Kidney tubule cell (primary cell): Measurements from ENCODE around the gene KIF18A.
"Not testable (repeated sequence)": the region's sequence is repeated elsewhere in the genome, so short reads cannot be mapped to it uniquely, and the experiment has no call there.

Experiments used
- DNase-seq: peaks from one replicate; pipeline ENCODE4 v3.0.0-alpha.2; 2018; ENCODE audit warnings: low spot score

KIF18A gene

DNA sequence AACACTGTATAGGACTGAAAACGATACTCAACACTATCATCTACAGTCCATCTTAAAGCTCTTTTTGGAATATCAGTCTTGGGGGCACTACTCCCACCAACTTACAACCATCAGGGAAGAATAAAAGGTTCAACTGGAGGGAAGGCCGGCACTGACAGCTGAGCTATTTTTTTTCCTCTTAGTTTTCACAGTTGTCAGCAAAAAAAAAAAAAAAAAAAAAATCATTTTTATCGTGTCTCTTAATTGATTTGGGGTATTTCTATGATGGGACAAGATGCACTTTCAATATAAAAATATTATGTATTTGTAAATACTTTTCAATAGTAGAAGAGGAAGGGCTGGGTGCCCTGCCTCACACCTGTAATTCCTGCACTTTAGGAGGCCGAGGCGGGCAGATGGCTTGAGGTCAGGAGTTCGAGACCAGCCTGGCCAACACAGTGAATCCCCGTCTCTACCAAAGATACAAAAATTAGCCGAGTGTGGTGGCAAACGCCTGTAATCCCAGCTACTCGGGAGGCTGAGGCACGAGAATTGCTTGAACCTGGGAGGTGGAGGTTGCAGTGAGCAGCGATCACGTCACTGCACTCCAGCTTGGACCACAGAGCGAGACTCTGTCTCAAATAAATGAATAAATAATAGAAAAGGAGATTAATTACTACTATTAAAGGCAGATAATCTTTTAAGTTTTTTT, 1.5 kb downstream of the KIF18A start:
- DNase-seq: no peak

GRCh38 chr11:28105869-28106268, 2.1 kb downstream of the KIF18A start:
- DNase-seq: no peak

- no peak for DNase-seq
These were observed 3.0 kb downstream of the KIF18A start for GRCh38 chr11:28104984-28105383.

DNA sequence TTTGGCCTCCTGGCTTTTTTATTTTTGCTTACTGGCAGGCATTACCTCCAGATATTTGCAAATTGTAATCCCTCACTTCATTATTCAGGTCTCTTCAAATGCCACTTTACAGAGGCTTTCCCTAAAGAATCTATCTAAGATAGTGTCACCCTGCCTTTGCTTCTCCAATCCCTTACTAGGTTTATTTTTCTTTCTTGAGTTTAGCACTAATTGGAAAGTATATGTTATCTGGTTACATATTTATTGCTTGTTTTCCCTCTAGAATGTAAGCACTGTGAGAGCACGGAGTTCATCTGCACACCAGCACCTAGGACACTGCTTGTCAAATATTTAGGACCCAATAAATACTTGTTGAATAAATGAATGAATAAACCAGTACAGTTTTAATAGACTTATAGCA, 3.5 kb downstream of the KIF18A start:
- no peak for DNase-seq

DNA sequence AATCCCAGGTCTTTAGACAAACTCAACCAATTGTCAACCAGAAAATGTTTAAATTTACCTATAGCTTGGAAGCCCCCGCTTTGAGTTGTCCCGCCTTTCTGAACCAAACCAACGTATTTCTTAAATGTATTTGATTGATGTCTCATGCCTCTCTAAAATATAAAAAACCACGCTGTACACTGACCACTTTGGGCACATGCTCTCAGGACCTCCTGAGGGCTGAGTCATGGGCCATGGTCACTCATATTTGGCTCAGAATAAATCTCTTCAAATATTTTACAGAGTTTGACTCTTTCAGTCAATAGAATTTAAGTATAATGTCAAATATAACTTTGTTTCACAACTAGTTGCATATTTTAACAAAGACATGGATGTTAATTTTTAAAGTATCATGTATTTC, 5.7 kb downstream of the KIF18A start:
- peak; percentile 23 for DNase-seq

- DNase-seq: no peak
These were observed 7.3 kb downstream of the KIF18A start for GRCh38 chr11:28100665-28101064.

- DNase-seq: no peak
These were observed 8.2 kb downstream of the KIF18A start for GRCh38 chr11:28099715-28100114.

DNA sequence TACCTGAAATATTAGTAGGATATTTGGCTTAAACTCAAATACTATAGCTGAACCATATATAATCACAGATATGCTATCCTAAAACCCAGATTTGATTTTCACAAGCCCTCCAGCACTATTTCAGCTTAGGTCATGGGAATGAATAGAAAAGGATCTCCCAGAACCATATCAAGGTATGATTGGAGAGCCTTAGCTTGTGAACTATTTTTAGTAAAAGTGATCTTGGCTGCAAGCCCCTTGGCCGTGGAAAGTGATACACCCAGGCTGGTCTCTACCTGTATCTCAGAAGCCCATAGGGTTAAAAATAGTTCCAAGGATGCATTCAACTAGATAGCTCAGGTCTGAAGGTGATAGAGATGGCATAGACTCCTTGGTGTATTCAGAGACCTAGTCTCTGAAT, 9.7 kb downstream of the KIF18A start:
- DNase-seq: no peak

GRCh38 chr11:28092786-28093185, 15.2 kb downstream of the KIF18A start:
- no peak for DNase-seq

GRCh38 chr11:28090052-28090749, 17.8 kb downstream of the KIF18A start:
- DNase-seq: no peak

GRCh38 chr11:28089378-28089777, 18.6 kb downstream of the KIF18A start:
- no peak for DNase-seq

GRCh38 chr11:28087693-28088092, 20.3 kb downstream of the KIF18A start:
- DNase-seq: not testable (repeated sequence)

GRCh38 chr11:28087192-28087591, 20.8 kb downstream of the KIF18A start:
- DNase-seq: not testable (repeated sequence)

GRCh38 chr11:28086569-28086968, 21.4 kb downstream of the KIF18A start:
- DNase-seq: peak; percentile 23

GRCh38 chr11:28083118-28083517, 24.8 kb downstream of the KIF18A start:
- DNase-seq: no peak

DNA sequence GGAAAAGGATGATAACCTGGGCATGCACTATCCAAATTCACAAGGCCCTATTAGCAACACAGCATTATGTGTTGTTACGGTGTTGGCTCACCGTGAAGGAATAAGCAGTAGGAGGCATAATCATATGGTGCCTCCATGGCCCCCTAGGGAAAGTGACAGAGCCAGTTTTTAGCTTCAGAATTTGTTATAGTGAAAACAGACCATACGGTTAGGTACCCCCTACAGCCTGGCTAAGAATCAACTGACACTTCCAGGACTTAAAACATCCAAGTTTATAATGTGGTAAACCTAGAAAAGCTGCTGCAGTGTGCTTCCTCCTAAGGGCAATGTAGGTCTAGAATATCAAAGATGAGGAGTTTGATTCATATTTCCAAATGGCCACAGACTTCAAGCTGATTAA, 30.4 kb downstream of the KIF18A start:
- DNase-seq: no peak

DNA sequence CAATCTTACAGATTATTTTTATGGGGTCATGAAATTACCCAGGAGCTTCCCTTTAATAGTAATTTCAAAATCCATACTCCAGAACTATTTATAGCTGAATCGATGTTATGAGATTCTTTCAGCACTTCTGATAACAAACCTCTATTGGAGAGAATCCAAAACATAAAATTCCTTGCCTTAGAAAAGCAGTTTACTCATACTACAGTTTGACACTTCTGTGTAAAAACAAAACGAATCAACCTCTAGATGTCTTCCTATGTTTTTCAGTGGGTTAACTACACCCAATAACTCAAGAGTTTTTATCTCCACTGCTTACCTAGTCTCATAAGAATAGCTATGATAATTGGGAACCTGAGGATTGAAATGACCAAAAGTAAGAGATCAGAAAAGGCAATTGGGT, 35.6 kb downstream of the KIF18A start:
- DNase-seq: no peak

DNA sequence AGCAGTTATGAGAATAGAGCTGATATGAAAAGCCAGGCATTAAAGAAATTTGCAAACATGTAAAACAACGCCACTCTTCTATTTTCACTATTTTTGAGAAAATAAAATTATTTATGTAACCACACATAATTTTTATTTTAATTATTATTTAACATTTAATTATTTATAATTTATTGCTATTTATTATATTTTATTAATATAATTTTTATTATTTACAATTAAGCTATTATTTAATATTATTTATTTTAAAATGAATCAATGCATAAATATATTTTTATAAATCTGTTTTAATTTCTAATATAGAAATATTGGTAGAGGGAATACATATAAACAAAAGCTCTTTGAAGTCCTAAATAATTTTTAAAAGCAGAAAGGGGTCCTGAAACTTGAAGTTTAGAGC, 36.7 kb downstream of the KIF18A start:
- DNase-seq: no peak

DNA sequence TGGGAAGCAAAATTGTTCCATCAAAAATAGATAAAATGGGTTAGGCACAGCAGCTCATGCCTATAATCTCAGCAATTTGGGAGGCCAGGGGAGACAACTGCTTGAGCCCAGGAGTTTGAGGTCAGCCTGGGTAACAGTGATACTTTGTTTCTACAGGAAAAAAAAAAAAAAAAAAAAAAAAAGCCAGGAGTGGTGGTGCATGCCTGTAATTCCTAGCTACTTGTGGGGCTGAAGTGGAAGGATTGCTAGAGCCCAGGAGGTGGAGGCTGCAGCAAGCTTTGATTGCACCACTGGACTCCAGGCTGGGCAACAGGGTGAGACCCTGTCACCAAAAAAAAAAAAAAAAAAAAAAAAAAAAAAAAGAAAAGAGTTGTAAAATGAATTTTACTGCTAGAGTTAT, 49.6 kb downstream of the KIF18A start:
- no peak for DNase-seq

DNA sequence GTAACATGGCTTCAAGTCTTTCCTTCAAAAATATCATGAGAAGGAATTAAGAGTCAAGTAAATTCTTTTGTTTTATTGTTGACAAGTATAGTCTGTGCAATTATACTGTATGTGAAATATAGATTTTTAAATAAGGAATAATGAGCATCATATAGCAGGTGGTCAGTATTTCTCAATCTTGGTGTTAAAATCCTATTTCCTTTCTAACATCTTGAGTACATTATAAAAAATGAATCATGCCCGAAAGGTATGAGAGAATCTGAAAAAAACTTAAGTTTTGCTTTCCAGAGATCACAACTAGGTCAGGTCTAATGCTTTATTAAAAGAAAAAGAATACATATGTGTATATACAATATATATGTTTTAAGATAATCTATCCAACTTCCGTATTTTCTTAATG, 53.1 kb downstream of the KIF18A start:
- no peak for DNase-seq

- no peak for DNase-seq
These were observed 58.4 kb downstream of the KIF18A start for GRCh38 chr11:28049338-28050216.

DNA sequence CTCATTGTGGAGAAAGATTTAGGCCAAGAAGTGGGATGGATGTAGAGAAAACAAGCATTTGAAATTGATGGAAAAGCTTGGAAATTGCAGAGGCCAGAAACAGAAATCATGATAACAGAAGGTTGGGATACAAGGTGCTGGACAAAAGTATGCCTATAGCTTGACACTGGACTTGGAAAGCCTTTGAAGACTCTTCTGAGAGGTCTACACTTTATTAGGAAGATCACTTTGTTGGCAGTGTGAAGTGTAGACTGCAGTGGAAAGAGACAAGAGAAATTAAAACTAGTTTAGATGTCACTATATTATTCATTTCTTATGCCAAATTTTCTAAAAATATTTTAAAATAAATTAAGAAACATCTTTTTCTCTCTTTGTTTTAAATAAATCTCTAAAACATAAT, 59.1 kb downstream of the KIF18A start:
- no peak for DNase-seq
